Measurements from ENCODE around the gene SSPN.

The SSPN gene

GRCh38 chr12:26177283-26177682 is 18.1 kb upstream of the SSPN start:
- no peak overlapping the region for H3K4me3 Mint-ChIP-seq
- no peaks in the 10 kb centered on the region for H3K36me3 Mint-ChIP-seq (ENCODE audit: low read depth)
- peaks cover 36% of the 10 kb centered on the region for H3K27me3 Mint-ChIP-seq (ENCODE audit: low read depth, poor library complexity)
- H3K9me3 Mint-ChIP-seq, result no peaks in the 10 kb centered on the region
- H3K27ac Mint-ChIP-seq, result no peak overlapping the region
- no peak for DNase-seq
- TF ChIP-seq CTCF (IDR thresholded peaks at IDR 0.05), result no peak
- H3K4me1 Mint-ChIP-seq, result peaks cover 11% of the 10 kb centered on the region

GRCh38 chr12:26179826-26180225 is 15.5 kb upstream of the SSPN start:
- H3K27me3 Mint-ChIP-seq (ENCODE audit: low read depth, poor library complexity), result peaks cover 36% of the 10 kb centered on the region
- no peak overlapping the region for H3K27ac Mint-ChIP-seq
- H3K36me3 Mint-ChIP-seq (ENCODE audit: low read depth), result no peaks in the 10 kb centered on the region
- no peaks in the 10 kb centered on the region for H3K4me1 Mint-ChIP-seq
- no peak for TF ChIP-seq CTCF (IDR thresholded peaks at IDR 0.05)
- H3K4me3 Mint-ChIP-seq, result no peak overlapping the region
- H3K9me3 Mint-ChIP-seq, result no peaks in the 10 kb centered on the region
- DNase-seq, result no peak

- Mint-ChIP-seq H3K27ac (no peak overlapping the region), H3K4me1 (no peaks in the 10 kb centered on the region), H3K9me3 (no peaks in the 10 kb centered on the region), H3K4me3 (no peak overlapping the region), H3K36me3 (ENCODE audit: low read depth) (no peaks in the 10 kb centered on the region), H3K27me3 (ENCODE audit: low read depth, poor library complexity) (peaks cover 32% of the 10 kb centered on the region)
- no peak for DNase-seq
- TF ChIP-seq CTCF (IDR thresholded peaks at IDR 0.05), result no peak
Observed at GRCh38 chr12:26182377-26182776, 13.0 kb upstream of the SSPN start.

- H3K36me3 Mint-ChIP-seq (ENCODE audit: low read depth), result no peaks in the 10 kb centered on the region
- no peak for TF ChIP-seq CTCF (IDR thresholded peaks at IDR 0.05)
- H3K4me1 Mint-ChIP-seq, result no peaks in the 10 kb centered on the region
- no peaks in the 10 kb centered on the region for H3K9me3 Mint-ChIP-seq
- no peak for DNase-seq
- no peak overlapping the region for H3K4me3 Mint-ChIP-seq
- peaks cover 22% of the 10 kb centered on the region for H3K27me3 Mint-ChIP-seq (ENCODE audit: low read depth, poor library complexity)
- H3K27ac Mint-ChIP-seq, result no peak overlapping the region
Observed at GRCh38 chr12:26185532-26186320, 9.6 kb upstream of the SSPN start.

- no peak for DNase-seq
- Mint-ChIP-seq H3K4me3 (no peak overlapping the region), H3K9me3 (no peaks in the 10 kb centered on the region), H3K36me3 (ENCODE audit: low read depth) (no peaks in the 10 kb centered on the region), H3K27me3 (ENCODE audit: low read depth, poor library complexity) (peaks cover 19% of the 10 kb centered on the region), H3K27ac (no peak overlapping the region), H3K4me1 (no peaks in the 10 kb centered on the region)
- TF ChIP-seq CTCF (IDR thresholded peaks at IDR 0.05), result no peak
Observed at GRCh38 chr12:26187014-26187798, 8.2 kb upstream of the SSPN start.

All from nephron progenitor cell (in vitro differentiated cells).